ENCODE results near the gene DLEC1. TPM values are rescaled to one million over a fixed set of nuclear protein-coding genes. Genes with fewer than 3 reads are reported as not detected.

Gene DLEC1
- total and polyA plus RNA-seq, 9 of the 15 experiments (the other 6 are each of a cell fraction or from before 2014, with no cell fraction given): 0.07 to 0.08 TPM; not detected in 7

- no TSS peak for BruUV-seq (replicated peaks)
- peaks cover 50 to 57% of the 10 kb centered on the region in 2 experiments for H3K4me1 ChIP-seq (replicated peaks in 1 of 2; ENCODE audit: control insufficient read depth in 2 of 2, insufficient read depth in 2 of 2, low read length in 2 of 2)
- no peaks in the 10 kb centered on the region for H3K9me3 ChIP-seq (replicated peaks; ENCODE audit: control insufficient read depth, insufficient read depth, low read depth, low read length)
- FAIRE-seq (no peak), ATAC-seq (peak; percentile 5; the same call in 2 of the 3 replicates), DNase-seq (ENCODE audit: extremely low read depth in 1 of 4, low spot score in 3 of 4) (peak in 1 of 4 experiments; percentile 30)
- peaks cover 69% of the 10 kb centered on the region for H3K79me2 ChIP-seq (ENCODE audit: control insufficient read depth, insufficient read depth, low read length)
- POLR2A ChIA-PET: interaction anchor here (1.0 to 1.5 kb wide), 3 partner anchors 12 to 28 kb away, joined by 3 read pairs; no protein-coding TSS in a partner anchor
- peaks cover 6% of the 10 kb centered on the region for H3K9me1 ChIP-seq (ENCODE audit: control insufficient read depth, insufficient read depth, low read length)
- H3K27ac ChIP-seq (ENCODE audit: extremely low read depth, low read depth, low read length): peak overlapping the region; percentile 79; the same call in 2 of the 3 replicates
- H3K36me3 ChIP-seq (ENCODE audit: control insufficient read depth, insufficient read depth, low read length): peaks cover 57% of the 10 kb centered on the region
- H3K27me3 ChIP-seq (ENCODE audit: control insufficient read depth in 2 of 2, insufficient read depth in 2 of 2, low read length in 2 of 2): no peaks in the 10 kb centered on the region
- H3K4me2 ChIP-seq (ENCODE audit: insufficient read depth, low read length): peak overlapping the region; percentile 95
- H2AFZ ChIP-seq (ENCODE audit: low read depth, low read length): no peak overlapping the region
- no peak for TF ChIP-seq NR4A1 (CRISPR knock-in tag; IDR thresholded peaks at IDR 0.05)
- TF ChIP-seq NR4A1 (tag; IDR thresholded peaks at IDR 0.05): no peak
- no peak for TF ChIP-seq ZNF449 (CRISPR knock-in tag; IDR thresholded peaks at IDR 0.05)
- TF ChIP-seq POLR2G (IDR thresholded peaks at IDR 0.05; ENCODE audit: low read depth, low read length): no peak
- no peak for TF ChIP-seq HMG20B (CRISPR knock-in tag; IDR thresholded peaks at IDR 0.05)
- no peak for TF ChIP-seq NR2C2 (CRISPR knock-in tag; IDR thresholded peaks at IDR 0.05)
- no peak for TF ChIP-seq NR2C2 (tag; IDR thresholded peaks at IDR 0.05)
- no peak for TF ChIP-seq MYC (IDR thresholded peaks at IDR 0.05; ENCODE audit: low read depth, low read length)
- TF ChIP-seq MYC (CRISPR knock-in tag; IDR thresholded peaks at IDR 0.05; ENCODE audit: borderline replicate concordance, low read depth): no peak
- peak; percentile 71; the same call in 1 of the 2 replicates for TF ChIP-seq ZNF740 (CRISPR knock-in tag; IDR thresholded peaks at IDR 0.05)
- TF ChIP-seq ZNF740 (tag; IDR thresholded peaks at IDR 0.05): no peak
- no peak for TF ChIP-seq FOXK1 (CRISPR knock-in tag; IDR thresholded peaks at IDR 0.05; ENCODE audit: borderline replicate concordance)
- peak; percentile 16; the same call in 1 of the 2 replicates for TF ChIP-seq ARID1B (IDR thresholded peaks at IDR 0.05)
- TF ChIP-seq CREB1 (IDR thresholded peaks at IDR 0.05): no peak
- no peak for TF ChIP-seq CREB1 (CRISPR knock-in tag; IDR thresholded peaks at IDR 0.05)
- TF ChIP-seq MCM3 (IDR thresholded peaks at IDR 0.05): no peak
- TF ChIP-seq ZNF79 (CRISPR knock-in tag; IDR thresholded peaks at IDR 0.05; ENCODE audit: low read depth): no peak
- TF ChIP-seq RUNX1 (IDR thresholded peaks at IDR 0.05; ENCODE audit: low read depth): no peak
- 0 out of 2 replicates have a peak, but pooled peaks have one; percentile 21 for TF ChIP-seq POLR2A (conservative IDR thresholded peaks at IDR 0.05)
- TF ChIP-seq NCOR1 (IDR thresholded peaks at IDR 0.05): no peak
- TF ChIP-seq TAF15 (IDR thresholded peaks at IDR 0.05; ENCODE audit: low read depth, low read length): no peak
- intact Hi-C loops (cut with micrococcal nuclease): no loop called here
- in situ Hi-C loops (cut with MboI): no loop called here
- H3K4me3 ChIP-seq: peak overlapping the region; percentile 50
- whole genome bisulfite sequencing (ENCODE audit: insufficient coverage, low coverage, missing lambda C conversion rate): 46% methylated on average over 6 of the region's 6 CpGs
- H3K9ac ChIP-seq (ENCODE audit: insufficient read depth in 1 of 2, low read depth in 2 of 2, low read length in 2 of 2): peak overlapping the region; percentile 80 to 96
- peaks cover 3% of the 10 kb centered on the region; the same call in 1 of the 2 replicates for H4K20me1 ChIP-seq (replicated peaks; ENCODE audit: control insufficient read depth, insufficient read depth, low read length)
- CTCF ChIA-PET (ENCODE audit: low intra/inter-chr PET ratio): no interaction called here
Observed at GRCh38 chr3:38016847-38017444, 22.1 kb upstream of the DLEC1 start.
